Ectodermal cell (in vitro differentiated cells): ENCODE measurements around the gene PPFIA2.
"Not testable (repeated sequence)": the region's sequence is repeated elsewhere in the genome, so short reads cannot be mapped to it uniquely, and the experiment has no call there.

Source experiments
- H3K27ac ChIP-seq: 2 replicates; pipeline ENCODE4 v1.7.0; 2013; ENCODE audit warnings: mild to moderate bottlenecking, low read depth, low read length; ENCODE audit not compliant: insufficient read depth, poor library complexity, severe bottlenecking
- H3K27me3 ChIP-seq: 2 replicates; pipeline ENCODE4 v1.7.0; 2013; ENCODE audit warnings: mild to moderate bottlenecking, low read length; ENCODE audit not compliant: insufficient read depth, control insufficient read depth, poor library complexity, severe bottlenecking
- H3K36me3 ChIP-seq: one replicate; pipeline ENCODE4 v1.7.0; 2013; ENCODE audit warnings: low read length; ENCODE audit not compliant: control insufficient read depth, insufficient read depth
- H3K4me1 ChIP-seq: one replicate; pipeline ENCODE4 v1.7.0; 2013; ENCODE audit warnings: low read length; ENCODE audit not compliant: control insufficient read depth, insufficient read depth
- H3K4me3 ChIP-seq: 2 replicates; pipeline ENCODE4 v1.7.0; 2013; ENCODE audit warnings: low read depth, low read length, control low read depth; ENCODE audit not compliant: insufficient read depth
- H3K9me3 ChIP-seq: 2 replicates; pipeline ENCODE4 v1.7.0; 2013; ENCODE audit warnings: mild to moderate bottlenecking, low read length, moderate library complexity; ENCODE audit not compliant: control insufficient read depth
- WGBS, 2 experiments: methylation state at CpG; one replicate each; pipeline ENCODE4 v1.1.7; 2013; ENCODE audit warnings: missing lambda C conversion rate in 2 of 2; 5-methylcytosine and 5-hydroxymethylcytosine counted together

The PPFIA2 gene

GRCh38 chr12:81229759-81230158 is 529.4 kb downstream of the PPFIA2 start:
- Histone ChIP-seq H3K36me3 (no peaks in the 10 kb centered on the region), H3K27ac (no peak overlapping the region), H3K9me3 (no peaks in the 10 kb centered on the region), H3K4me3 (no peak overlapping the region), H3K4me1 (no peaks in the 10 kb centered on the region), H3K27me3 (no peaks in the 10 kb centered on the region)
- 85 to 89% methylated on average over 4 to 5 of the region's 5 CpGs for WGBS, 2 experiments

- Histone ChIP-seq H3K27ac (no peak overlapping the region), H3K36me3 (no peaks in the 10 kb centered on the region), H3K9me3 (no peaks in the 10 kb centered on the region), H3K4me1 (no peaks in the 10 kb centered on the region), H3K4me3 (no peak overlapping the region), H3K27me3 (no peaks in the 10 kb centered on the region)
- 99 to 100% methylated on average over 5 of the region's 6 CpGs for WGBS, 2 experiments
These were observed 534.5 kb downstream of the PPFIA2 start for GRCh38 chr12:81224626-81225025.

- WGBS, 2 experiments, result 90 to 95% methylated on average over 5 of the region's 5 CpGs
These were observed 536.1 kb downstream of the PPFIA2 start for GRCh38 chr12:81222846-81223592.

GRCh38 chr12:81221681-81222080 is 537.5 kb downstream of the PPFIA2 start:
- no peaks in the 10 kb centered on the region for H3K9me3 ChIP-seq
- no peak overlapping the region for H3K27ac ChIP-seq
- no peaks in the 10 kb centered on the region for H3K36me3 ChIP-seq
- H3K27me3 ChIP-seq, result no peaks in the 10 kb centered on the region
- no peaks in the 10 kb centered on the region for H3K4me1 ChIP-seq
- 81 to 92% methylated on average over 1 of the region's 1 CpG for WGBS, 2 experiments
- H3K4me3 ChIP-seq, result no peak overlapping the region

More at GRCh38 chr12:81222846-81223592, 536.1 kb downstream of the PPFIA2 start:
- Histone ChIP-seq H3K9me3 (no peaks in the 10 kb centered on the region), H3K4me1 (no peaks in the 10 kb centered on the region), H3K27me3 (no peaks in the 10 kb centered on the region), H3K36me3 (no peaks in the 10 kb centered on the region), H3K27ac (no peak overlapping the region), H3K4me3 (no peak overlapping the region)

- H3K4me1 ChIP-seq, result no peaks in the 10 kb centered on the region
- 94% methylated on average over 3 of the region's 3 CpGs for WGBS, 2 experiments
- no peaks in the 10 kb centered on the region for H3K36me3 ChIP-seq
- no peak overlapping the region for H3K27ac ChIP-seq
- no peaks in the 10 kb centered on the region for H3K27me3 ChIP-seq
- no peaks in the 10 kb centered on the region for H3K9me3 ChIP-seq
- no peak overlapping the region for H3K4me3 ChIP-seq
These were observed 542.4 kb downstream of the PPFIA2 start for GRCh38 chr12:81216739-81217138.

- Histone ChIP-seq H3K4me3 (no peak overlapping the region), H3K36me3 (no peaks in the 10 kb centered on the region), H3K27ac (no peak overlapping the region), H3K4me1 (peaks cover 6% of the 10 kb centered on the region), H3K9me3 (no peaks in the 10 kb centered on the region), H3K27me3 (no peaks in the 10 kb centered on the region)
- 92 to 95% methylated on average over 4 of the region's 4 CpGs for WGBS, 2 experiments
These were observed 546.0 kb downstream of the PPFIA2 start for GRCh38 chr12:81212996-81213696.

- WGBS, 2 experiments, result 100% methylated on average over 1 of the region's 1 CpG; no CpG with 5 or more reads in 1 of the 2 experiments
- no peaks in the 10 kb centered on the region for H3K27me3 ChIP-seq
- no peaks in the 10 kb centered on the region for H3K36me3 ChIP-seq
- H3K27ac ChIP-seq, result no peak overlapping the region
- H3K4me1 ChIP-seq, result peaks cover 24% of the 10 kb centered on the region
- H3K4me3 ChIP-seq, result no peak overlapping the region
- no peaks in the 10 kb centered on the region for H3K9me3 ChIP-seq
These were observed 547.8 kb downstream of the PPFIA2 start for GRCh38 chr12:81211306-81211705.

GRCh38 chr12:81209772-81210225 is 549.4 kb downstream of the PPFIA2 start:
- H3K36me3 ChIP-seq, H3K27ac ChIP-seq, H3K9me3 ChIP-seq, H3K27me3 ChIP-seq, H3K4me3 ChIP-seq: not testable (repeated sequence)
- 76 to 79% methylated on average over 2 of the region's 2 CpGs for WGBS, 2 experiments
- H3K4me1 ChIP-seq, result peaks cover 33% of the 10 kb centered on the region

- Histone ChIP-seq H3K4me1 (peaks cover 33% of the 10 kb centered on the region), H3K9me3 (no peaks in the 10 kb centered on the region), H3K36me3 (no peaks in the 10 kb centered on the region), H3K4me3 (no peak overlapping the region), H3K27me3 (no peaks in the 10 kb centered on the region), H3K27ac (no peak overlapping the region)
These were observed 550.1 kb downstream of the PPFIA2 start for GRCh38 chr12:81209012-81209411.

- peak overlapping the region; percentile 21 for H3K27ac ChIP-seq
- no peaks in the 10 kb centered on the region for H3K27me3 ChIP-seq
- H3K4me3 ChIP-seq, result no peak overlapping the region
- no peaks in the 10 kb centered on the region for H3K9me3 ChIP-seq
- H3K36me3 ChIP-seq, result no peaks in the 10 kb centered on the region
- WGBS, 2 experiments, result 55 to 61% methylated on average over 8 to 9 of the region's 9 CpGs
- peaks cover 33% of the 10 kb centered on the region for H3K4me1 ChIP-seq
These were observed 550.8 kb downstream of the PPFIA2 start for GRCh38 chr12:81208187-81208911.
